Spleen (tissue), 11 donors: ENCODE results near the gene RFFL. TPM values are rescaled to one million over a fixed set of nuclear protein-coding genes. Genes with fewer than 3 reads are reported as not detected.

Experiments
- DNase-seq: peaks from one replicate; pipeline ENCODE4 v3.0.0-alpha.2; 2020
- H3K27ac ChIP-seq, 8 donors: fragments of 200-600 bp; sonication (generic) in 7 of 8; 1 replicate in 4 of 8; 2 replicates in 4 of 8; pipeline versions ENCODE4 v1.5.0 to v1.8.0; 2016 to 2021; ENCODE audit warnings: inconsistent platforms in 4 of 8, mild to moderate bottlenecking in 4 of 8, moderate library complexity in 1 of 8
- H3K27me3 ChIP-seq, 7 donors: fragments of 200-600 bp; sonication (generic) in 6 of 7; replicated peaks in 1 of 7; 1 replicate in 4 of 7; 2 replicates in 3 of 7; pipeline versions ENCODE4 v1.5.0 to v1.8.0; 2016 to 2021; ENCODE audit warnings: inconsistent platforms in 3 of 7, mild to moderate bottlenecking in 1 of 7
- H3K36me3 ChIP-seq, 6 donors: fragments of 200-600 bp; sonication (generic) in 5 of 6; 1 replicate in 4 of 6; 2 replicates in 2 of 6; pipeline versions ENCODE4 v1.5.0 to v1.8.0; 2016 to 2021; ENCODE audit warnings: inconsistent platforms in 2 of 6
- H3K4me1 ChIP-seq, 6 donors: fragments of 200-600 bp; sonication (generic) in 5 of 6; 1 replicate in 3 of 6; 2 replicates in 3 of 6; pipeline versions ENCODE4 v1.5.0 to v1.8.0; 2016 to 2021; ENCODE audit warnings: inconsistent platforms in 3 of 6
- H3K4me3 ChIP-seq, 8 donors: fragments of 200-600 bp; sonication (generic) in 7 of 8; 1 replicate in 4 of 8; 2 replicates in 4 of 8; pipeline versions ENCODE4 v1.5.0 to v1.8.0; 2016 to 2021; ENCODE audit warnings: inconsistent platforms in 4 of 8, mild to moderate bottlenecking in 4 of 8, moderate library complexity in 2 of 8
- H3K9me3 ChIP-seq, 8 donors: fragments of 200-600 bp; sonication (generic) in 7 of 8; 1 replicate in 4 of 8; 2 replicates in 4 of 8; pipeline versions ENCODE4 v1.5.0 to v1.8.0; 2016 to 2021; ENCODE audit warnings: inconsistent platforms in 4 of 8
- CTCF ChIP-seq, 11 experiments: fragments of 200-600 bp in 7 of 11; fragments of 450-650 bp in 4 of 11; sonication (generic) in 4 of 11; IDR thresholded peaks in 8 of 11; conservative IDR thresholded peaks in 3 of 11; 1 replicate in 7 of 11; 2 replicates in 4 of 11; pipeline versions ENCODE4 v1.4.0 to v1.8.0; 2016 to 2021; ENCODE audit warnings: antibody characterized with exemption in 11 of 11, inconsistent platforms in 4 of 11, mild to moderate bottlenecking in 1 of 11
- POLR2A ChIP-seq, 3 donors: fragments of 450-650 bp; IDR thresholded peaks; one replicate each; pipeline ENCODE4 v1.5.1; 2017; ENCODE audit warnings: antibody characterized with exemption in 3 of 3, mild to moderate bottlenecking in 1 of 3
- POLR2AphosphoS5 ChIP-seq, 3 donors: sonication (generic); formaldehyde crosslinking; IDR thresholded peaks; one replicate each; pipeline ENCODE4 v1.5.1; 2017; ENCODE audit warnings: antibody characterized with exemption in 3 of 3
- WGBS, 5 donors: extraction: QIAGEN DNeasy Blood & Tissue Kit in 3 of 5; methylation state at CpG; one replicate each; pipeline versions ENCODE4 v1.1.5 to v1.1.7; 2013 to 2018; 5-methylcytosine and 5-hydroxymethylcytosine counted together
- intact Hi-C: fragments of 100-400 bp; cut with DNase I; formaldehyde crosslinking; loops from one replicate; pipeline ENCODE4 v1.15.0; 2023; ENCODE audit warnings: low total_unique reads
- polyA plus RNA-seq, 3 donors: library from polyadenylated mRNA; stranded (reverse); fragments of 200-250 nt; gene quantifications; one replicate each; pipeline ENCODE4 v1.2.1, GENCODE V29; 2013
- total RNA-seq, 7 donors: library from RNA; depleted of rRNA in 3 of 7; stranded (reverse); fragments of >200 nt in 3 of 7; fragmentation: NEBNext Ultra II Directional in 4 of 7; extraction: Animal tissue kit (Norgen Biotek cat#: 25700) in 4 of 7; gene quantifications; one replicate each; pipeline versions ENCODE4 v1.1.0 to v1.2.1, GENCODE V29; 2016 to 2021
- donor health status: healthy with polysubstance abuse.
- donor health status: DM: no; HTN: no; CAD: no; lungs with moderate emphysema.
- donor health status: DM: no; HTN: no; CAD: no.
- donor health status: Bipolar disorder and iron deficiency.
- donor health status: healthy.
- donor health status: DM: no; HTN: no; CAD: no.
- donor health status: DM: yes; HTN: yes; CAD: no.

The RFFL gene
- total and polyA plus RNA-seq, 10 donors: 5.7 to 39.7 (median 32.6) TPM

- peaks cover 24 to 87% (median 61%) of the 10 kb centered on the region in 6 donors for H3K4me1 ChIP-seq
- DNase-seq: no peak
- no peaks in the 10 kb centered on the region for H3K9me3 ChIP-seq
- no peak overlapping the region for H3K4me3 ChIP-seq
- H3K27ac ChIP-seq: peak overlapping the region in 3 of 8 donors; percentile 10 to 40 (median 27)
- no peaks in the 10 kb centered on the region for H3K27me3 ChIP-seq
- no peaks in the 10 kb centered on the region for H3K36me3 ChIP-seq
- no peak for TF ChIP-seq POLR2AphosphoS5 (IDR thresholded peaks at IDR 0.05)
- no peak for TF ChIP-seq CTCF (IDR thresholded peaks at IDR 0.05 in 8 of 11, conservative IDR thresholded peaks at IDR 0.05 in 3 of 11)
- TF ChIP-seq POLR2A (IDR thresholded peaks at IDR 0.05): no peak
- intact Hi-C loops: loop anchor here (10.0 kb wide), 1 partner anchor 58 kb away; no protein-coding TSS in a partner anchor
- 77 to 87% (median 83%) methylated on average over 2 of the region's 2 CpGs for WGBS, 5 donors
Observed at GRCh38 chr17:35083071-35083470, 19.6 kb upstream of the RFFL start.

GRCh38 chr17:35082073-35082657 is 18.7 kb upstream of the RFFL start:
- Histone ChIP-seq H3K36me3 (no peaks in the 10 kb centered on the region), H3K27ac (peak overlapping the region in 3 of 8 donors; percentile 27 to 45 (median 40)), H3K9me3 (no peaks in the 10 kb centered on the region), H3K4me1 (peaks cover 17 to 79% (median 52%) of the 10 kb centered on the region in 6 donors), H3K27me3 (no peaks in the 10 kb centered on the region), H3K4me3 (no peak overlapping the region)
- 47 to 55% (median 48%) methylated on average over 3 of the region's 3 CpGs for WGBS, 5 donors
- no peak for TF ChIP-seq POLR2A (IDR thresholded peaks at IDR 0.05)
- TF ChIP-seq POLR2AphosphoS5 (IDR thresholded peaks at IDR 0.05): no peak
- no peak for TF ChIP-seq CTCF (IDR thresholded peaks at IDR 0.05 in 8 of 11, conservative IDR thresholded peaks at IDR 0.05 in 3 of 11)
- intact Hi-C loops: loop anchor here (10.0 kb wide), 1 partner anchor 57 kb away; no protein-coding TSS in a partner anchor
- no peak for DNase-seq

GRCh38 chr17:35081638-35082037 is 18.1 kb upstream of the RFFL start:
- WGBS, 5 donors: 95 to 98% (median 97%) methylated on average over 1 of the region's 1 CpG
- H3K4me1 ChIP-seq: peaks cover 12 to 78% (median 47%) of the 10 kb centered on the region in 6 donors
- DNase-seq: no peak
- intact Hi-C loops: loop anchor here (10.0 kb wide), 1 partner anchor 57 kb away; no protein-coding TSS in a partner anchor
- H3K36me3 ChIP-seq: no peaks in the 10 kb centered on the region
- no peaks in the 10 kb centered on the region for H3K27me3 ChIP-seq
- peak overlapping the region in 2 of 8 donors; percentile 27 to 40 for H3K27ac ChIP-seq
- TF ChIP-seq POLR2AphosphoS5 (IDR thresholded peaks at IDR 0.05): no peak
- TF ChIP-seq POLR2A (IDR thresholded peaks at IDR 0.05): no peak
- TF ChIP-seq CTCF (IDR thresholded peaks at IDR 0.05 in 8 of 11, conservative IDR thresholded peaks at IDR 0.05 in 3 of 11): no peak
- no peaks in the 10 kb centered on the region for H3K9me3 ChIP-seq
- no peak overlapping the region for H3K4me3 ChIP-seq

- H3K9me3 ChIP-seq: no peaks in the 10 kb centered on the region
- DNase-seq: no peak
- no peak overlapping the region for H3K4me3 ChIP-seq
- H3K27ac ChIP-seq: peak overlapping the region in 4 of 8 donors; percentile 19 to 54 (median 27)
- intact Hi-C loops: loop anchor here (10.0 kb wide), 1 partner anchor 56 kb away; no protein-coding TSS in a partner anchor
- H3K36me3 ChIP-seq: no peaks in the 10 kb centered on the region
- H3K27me3 ChIP-seq: no peaks in the 10 kb centered on the region
- 31 to 58% (median 48%) methylated on average over 1 of the region's 1 CpG for WGBS, 5 donors
- TF ChIP-seq POLR2A (IDR thresholded peaks at IDR 0.05): no peak
- H3K4me1 ChIP-seq: peaks cover 12 to 77% (median 41%) of the 10 kb centered on the region in 6 donors
Observed at GRCh38 chr17:35080536-35080935, 17.0 kb upstream of the RFFL start.
